Activated CD8-positive, alpha-beta memory T cell treated with anti-CD3 and anti-CD28 coated beads, Interleukin-2, amount 50 U/mL, for 4 hours (primary cell): Measurements from ENCODE around the gene DIS3L2.

Experiments used
- DNase-seq: peaks from one replicate; pipeline ENCODE4 v3.0.0-alpha.2; 2020

Gene DIS3L2

DNA sequence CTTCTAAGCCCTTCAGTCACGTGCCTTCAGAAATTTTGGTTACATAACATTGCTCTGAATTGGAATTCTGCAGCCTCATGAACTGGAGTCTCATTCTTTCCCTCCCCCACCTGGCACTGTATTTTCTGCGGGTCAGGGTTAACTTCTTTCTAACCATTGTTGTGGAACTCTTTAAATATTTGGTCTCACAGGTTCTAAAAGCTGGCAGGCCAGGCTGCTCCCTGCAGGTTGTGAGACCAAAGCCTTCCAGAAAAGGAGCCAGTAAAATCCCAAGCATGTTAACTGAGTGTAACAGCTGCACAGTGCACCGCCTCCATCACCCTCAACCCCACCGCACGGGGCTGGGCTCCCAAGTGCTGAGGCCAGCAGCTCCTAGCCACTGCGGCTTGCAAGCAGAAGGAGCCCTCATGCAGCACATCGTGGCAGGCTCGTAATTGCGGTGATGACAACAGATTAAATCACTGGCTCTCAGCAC lies 243.0 kb downstream of the DIS3L2 start:
- DNase-seq: no peak

DNA sequence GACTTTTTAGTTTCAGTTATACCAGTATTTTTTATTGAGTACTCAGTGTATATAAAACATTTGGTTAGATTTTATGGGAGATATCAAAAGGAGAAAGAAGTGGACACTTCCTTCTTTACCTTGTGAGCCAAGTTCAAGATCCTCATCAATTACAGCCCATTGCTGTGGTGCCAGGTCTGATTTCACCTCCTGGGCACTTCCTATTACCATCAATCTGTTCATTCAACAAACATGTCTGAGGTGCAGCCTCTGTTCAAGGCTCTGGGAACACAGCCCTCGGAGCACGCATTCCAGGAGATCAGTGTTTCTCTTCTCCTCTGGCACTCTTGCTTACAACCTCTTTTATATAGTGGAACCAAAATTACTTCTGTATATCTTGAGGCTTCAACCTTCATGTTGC lies 245.7 kb downstream of the DIS3L2 start:
- DNase-seq: no peak

DNA sequence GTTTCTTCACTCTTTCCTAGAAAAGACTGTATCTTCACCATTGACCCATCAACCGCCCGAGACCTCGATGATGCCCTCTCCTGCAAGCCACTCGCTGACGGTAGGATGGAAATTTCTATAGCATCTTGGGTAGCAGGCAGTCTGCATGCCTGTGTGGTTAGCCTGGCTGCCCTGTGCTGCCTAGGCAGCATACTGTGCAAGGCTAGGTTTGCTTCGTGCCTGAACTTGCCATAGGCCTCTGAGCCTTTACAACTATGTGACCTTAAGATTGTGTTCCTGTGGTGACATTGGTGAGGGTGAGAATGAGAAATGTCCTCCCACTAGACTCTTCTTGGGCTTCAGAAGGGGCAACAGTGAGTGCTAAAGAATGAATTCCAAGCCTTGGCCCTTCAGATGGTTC lies 248.8 kb downstream of the DIS3L2 start:
- no peak for DNase-seq

DNA sequence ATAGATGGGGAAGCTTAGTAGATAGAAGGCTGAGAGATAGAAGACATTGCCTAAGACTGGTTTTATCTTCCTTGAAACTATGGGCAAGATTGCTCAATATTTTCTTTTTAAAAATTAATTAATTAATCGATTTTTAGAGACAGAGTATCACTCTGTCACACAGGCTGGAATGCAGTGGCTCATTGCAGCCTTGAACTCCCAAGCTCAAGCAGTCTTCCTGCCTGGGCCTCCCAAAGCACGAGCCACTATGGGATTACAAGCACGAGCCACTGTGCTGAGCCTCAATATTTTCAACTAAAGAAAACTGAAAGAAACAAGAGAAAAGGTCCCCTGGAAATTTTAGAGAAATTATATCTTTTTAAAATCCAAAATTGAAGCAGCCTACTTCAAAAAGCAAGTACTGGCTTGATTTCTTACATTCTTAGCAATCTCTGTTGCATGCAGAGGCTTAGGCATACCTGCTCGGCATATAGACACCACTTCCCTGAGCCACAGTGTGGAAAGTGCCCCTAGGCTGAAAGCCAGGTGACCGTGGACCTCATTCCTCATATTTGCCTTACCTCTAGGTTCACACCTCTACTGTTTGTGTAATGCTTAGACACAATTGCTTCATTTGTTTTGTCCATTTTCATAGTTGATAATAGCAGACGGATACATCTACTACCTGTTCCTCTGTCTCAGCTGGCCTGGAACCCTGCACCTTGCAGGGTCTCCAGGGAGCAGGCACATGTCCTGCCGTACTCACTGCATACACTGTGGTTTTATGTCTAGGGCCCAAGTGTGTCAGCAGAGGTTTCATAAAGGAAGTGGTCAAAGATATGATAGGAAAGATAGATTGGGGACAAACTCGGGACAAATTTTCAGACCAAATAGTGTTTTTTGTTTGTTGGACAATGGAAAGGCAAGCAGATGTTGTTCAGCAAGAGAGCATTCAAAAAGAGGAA lies 250.5 kb downstream of the DIS3L2 start:
- DNase-seq: no peak

DNA sequence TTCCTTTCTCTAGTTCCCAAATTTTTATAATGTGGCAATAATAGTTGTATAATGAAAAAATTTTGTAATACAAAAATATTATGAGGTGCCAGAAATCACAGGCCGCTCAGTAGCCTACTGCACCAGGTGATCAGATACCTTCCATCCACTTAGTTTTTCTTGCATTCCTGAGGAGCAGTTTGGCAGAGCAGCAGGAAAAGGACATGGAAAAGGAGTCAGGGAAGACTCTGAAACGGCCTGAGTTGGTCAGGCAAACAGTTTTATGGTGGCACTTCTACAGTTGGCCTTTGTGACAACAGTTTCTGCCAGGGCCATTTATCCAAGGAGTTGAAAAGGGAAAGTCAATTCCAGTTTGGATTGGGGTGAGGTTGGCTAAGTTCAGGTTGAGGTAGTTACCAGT lies 251.7 kb downstream of the DIS3L2 start:
- no peak for DNase-seq

- no peak for DNase-seq
These were observed 252.5 kb downstream of the DIS3L2 start for GRCh38 chr2:232214053-232214452.

DNA sequence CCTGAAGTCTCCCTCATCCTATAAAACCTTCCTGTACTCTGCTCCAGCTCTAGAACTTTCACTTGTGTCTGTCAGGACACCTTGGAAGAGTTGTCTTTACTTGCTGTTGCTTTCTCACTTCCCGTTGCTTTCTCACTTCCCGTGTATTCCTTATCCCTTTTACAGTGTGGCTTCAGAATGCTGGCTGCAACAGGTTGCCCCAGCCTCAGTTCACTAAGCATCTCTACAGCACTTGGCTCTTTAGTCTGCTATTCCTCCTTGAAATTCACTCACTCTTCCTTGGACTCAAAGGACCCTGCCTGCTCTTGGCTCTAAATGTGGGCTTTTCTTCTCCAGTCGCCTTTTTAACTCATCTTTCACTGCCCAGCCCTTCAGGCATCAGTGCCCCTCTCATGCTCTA lies 254.5 kb downstream of the DIS3L2 start:
- no peak for DNase-seq

DNA sequence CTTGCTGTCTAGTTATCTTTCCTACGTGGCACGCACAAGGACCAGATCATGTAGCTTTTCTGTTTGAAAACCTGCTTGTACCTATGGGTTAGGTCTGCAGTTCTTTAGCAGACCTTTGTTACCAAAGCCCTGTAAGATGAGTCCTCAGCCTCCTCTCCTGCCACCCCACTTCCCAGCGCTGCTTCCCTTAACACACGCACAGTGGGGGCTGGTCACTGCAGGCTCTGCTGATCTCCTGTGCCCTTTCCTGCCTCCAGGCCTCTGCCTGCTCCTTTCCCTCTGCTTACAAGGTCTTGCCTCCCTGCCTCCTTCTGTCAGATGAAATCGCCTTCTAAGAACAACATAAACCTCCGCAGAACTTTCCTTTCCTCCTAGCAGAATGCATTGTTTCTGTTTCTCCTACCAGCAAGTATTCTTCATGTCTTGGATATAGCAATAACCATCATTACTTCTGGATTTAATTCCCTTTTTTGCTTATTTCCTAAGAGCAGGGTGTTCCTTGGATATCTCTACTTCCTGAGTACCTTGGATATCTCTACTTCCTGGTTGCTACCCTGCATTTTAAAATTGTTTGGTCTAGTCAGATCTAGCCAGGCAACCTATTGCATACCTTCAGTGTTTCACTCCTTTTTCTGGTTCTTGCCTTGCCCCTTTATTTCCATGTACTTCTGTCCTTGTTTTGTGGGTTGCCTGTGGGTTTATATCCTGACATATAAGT lies 257.4 kb downstream of the DIS3L2 start:
- no peak for DNase-seq

DNA sequence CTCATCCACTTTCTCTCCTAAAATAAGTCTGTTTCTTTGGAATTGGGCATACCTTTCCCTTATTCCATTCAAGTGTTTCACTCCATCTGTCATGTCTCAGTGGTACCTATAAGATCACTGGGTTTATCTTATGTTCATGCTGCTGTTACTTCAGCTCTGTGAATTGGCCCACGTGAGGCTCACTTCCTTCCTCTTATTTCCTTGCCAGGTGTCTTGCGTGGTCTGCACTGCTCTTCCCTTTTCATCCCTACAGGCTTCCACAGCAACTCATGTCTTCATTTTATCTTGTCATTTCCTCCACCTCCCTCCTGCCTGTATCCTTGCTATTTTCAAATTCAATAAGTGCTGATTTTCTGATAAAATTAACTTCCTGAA lies 258.0 kb downstream of the DIS3L2 start:
- no peak for DNase-seq

GRCh38 chr2:232219932-232220331 lies 258.4 kb downstream of the DIS3L2 start:
- DNase-seq: no peak

DNA sequence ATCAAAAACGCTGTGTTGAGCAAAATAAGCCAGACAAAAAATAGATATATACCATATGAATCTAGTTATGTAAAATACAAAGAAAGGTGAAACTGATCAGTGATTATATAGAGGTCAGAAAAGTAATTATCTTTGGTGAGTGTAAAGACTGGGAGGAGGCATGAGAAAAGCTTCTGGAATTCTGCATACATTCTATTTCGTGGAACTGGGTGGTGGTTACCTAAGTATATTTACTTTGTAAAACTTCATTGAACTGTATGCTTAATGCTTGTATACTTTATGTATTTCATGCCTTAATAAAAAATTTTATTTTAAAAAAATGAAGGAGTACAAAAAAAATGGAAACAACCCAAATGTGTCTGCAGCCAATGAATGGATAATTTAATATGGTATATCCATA lies 263.9 kb downstream of the DIS3L2 start:
- no peak for DNase-seq

- DNase-seq: no peak
These were observed 264.4 kb downstream of the DIS3L2 start for GRCh38 chr2:232225895-232226294.

- no peak for DNase-seq
These were observed 266.8 kb downstream of the DIS3L2 start for GRCh38 chr2:232228332-232228731.

- no peak for DNase-seq
These were observed 267.7 kb downstream of the DIS3L2 start for GRCh38 chr2:232228971-232229894.

DNA sequence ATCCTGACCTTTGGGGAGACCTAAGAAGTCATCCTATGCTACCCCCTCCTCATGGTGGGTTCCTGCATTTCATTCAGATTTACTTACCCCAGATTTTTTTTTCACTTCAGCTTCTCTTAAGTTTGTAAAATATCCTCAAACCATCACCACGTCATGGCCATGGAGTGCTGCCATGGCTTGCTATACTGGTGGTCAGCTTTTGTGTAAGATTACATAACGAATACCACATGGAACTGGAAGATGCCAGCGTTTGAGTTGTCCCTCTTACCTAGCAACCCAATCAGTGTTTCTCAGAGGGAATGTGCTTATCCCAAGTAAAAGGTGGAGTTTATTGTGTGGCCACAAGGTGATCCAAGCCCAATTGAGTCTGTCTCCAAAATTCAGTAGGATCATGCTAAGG lies 268.4 kb downstream of the DIS3L2 start:
- DNase-seq: no peak

DNA sequence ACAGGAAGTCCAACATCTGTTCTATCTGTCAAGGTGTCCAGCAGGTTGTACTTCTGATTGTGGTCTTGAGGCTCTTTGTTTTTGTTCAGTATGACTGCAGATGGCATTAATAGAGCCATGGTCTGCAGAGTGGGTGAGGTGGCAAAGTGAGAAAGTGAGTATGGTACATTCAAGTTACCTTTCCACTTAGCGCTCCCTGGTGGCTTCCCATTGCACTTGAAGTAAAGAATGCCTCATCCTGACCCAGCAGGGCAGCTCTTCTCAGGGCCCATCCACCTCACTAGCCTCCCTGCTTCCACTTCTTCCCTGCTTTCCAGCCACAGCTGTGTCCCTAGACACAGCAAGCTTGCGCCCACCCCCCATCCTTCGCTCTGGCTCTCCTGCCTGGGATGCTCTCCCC lies 269.0 kb downstream of the DIS3L2 start:
- no peak for DNase-seq

GRCh38 chr2:232231554-232231953 lies 270.0 kb downstream of the DIS3L2 start:
- DNase-seq: no peak

- DNase-seq: no peak
These were observed 271.4 kb downstream of the DIS3L2 start for GRCh38 chr2:232232915-232233314.

DNA sequence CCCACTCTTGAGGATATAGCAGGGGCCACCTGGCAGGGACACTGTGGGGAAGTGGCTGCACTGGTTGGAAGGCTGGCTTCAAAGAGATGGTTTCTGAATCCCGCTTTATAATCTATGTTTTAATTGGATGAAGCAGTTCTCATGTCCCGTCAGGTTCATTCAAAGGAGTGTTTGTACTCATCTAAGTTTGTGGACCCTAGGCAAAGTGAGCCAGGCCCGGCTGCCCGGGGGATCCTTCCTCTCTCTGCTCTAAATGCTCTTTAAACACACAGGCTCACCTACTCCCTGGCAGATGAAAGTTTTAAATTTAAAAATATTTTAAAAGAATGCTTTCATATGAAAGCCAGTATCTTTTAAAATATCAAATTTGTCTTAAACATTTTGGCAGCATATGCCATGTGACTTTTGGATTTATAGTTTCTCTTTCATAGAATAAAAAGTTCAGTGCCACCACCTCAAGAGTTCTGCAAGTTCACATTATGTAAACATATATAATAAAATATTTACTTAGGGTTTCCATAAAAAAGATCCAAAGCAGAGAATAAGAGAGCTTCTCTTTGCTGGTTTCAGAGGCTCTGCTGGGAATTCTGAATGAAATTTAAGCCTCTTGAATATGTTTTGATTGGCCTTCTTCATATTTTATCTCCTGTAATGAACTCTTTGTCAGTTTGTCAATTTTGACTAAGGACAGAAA lies 273.6 kb downstream of the DIS3L2 start:
- no peak for DNase-seq

DNA sequence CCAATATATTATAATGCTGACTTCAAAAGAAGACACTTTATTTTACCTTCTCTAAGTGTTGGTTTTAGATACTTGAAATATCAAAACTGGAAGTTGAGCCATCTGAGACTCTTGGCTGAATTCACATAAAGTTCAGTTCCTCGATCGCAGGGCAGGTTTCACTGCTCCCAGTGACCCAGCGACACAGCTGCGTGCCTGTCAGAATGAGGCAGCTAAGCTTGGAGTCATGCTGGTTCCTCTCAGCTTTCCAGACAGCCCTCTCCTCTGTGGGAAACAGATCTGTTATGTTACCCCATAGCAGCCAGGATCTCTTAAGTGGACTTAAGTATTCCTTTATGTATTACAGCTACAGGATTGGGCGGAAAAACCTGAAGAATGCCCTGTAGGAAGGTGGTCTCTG lies 274.2 kb downstream of the DIS3L2 start:
- DNase-seq: no peak

DNA sequence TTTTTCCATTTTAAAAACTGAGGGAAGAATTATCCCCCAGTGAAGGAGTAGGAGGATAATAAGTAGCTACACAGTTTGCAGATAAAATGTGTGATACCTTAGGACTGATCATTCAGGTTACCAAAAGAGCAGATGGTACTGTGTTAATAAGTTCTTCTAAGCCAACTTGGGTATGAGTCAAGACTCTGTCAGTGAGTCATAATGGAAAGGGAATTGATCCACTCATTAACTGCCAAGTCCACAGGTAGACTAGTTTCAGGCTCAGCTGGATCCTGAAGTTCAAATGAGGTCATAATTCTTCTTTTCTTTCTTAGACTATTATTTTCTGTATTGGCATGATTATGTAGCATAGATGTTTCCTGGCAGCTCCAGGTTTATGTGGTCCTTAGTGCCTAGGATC lies 274.7 kb downstream of the DIS3L2 start:
- DNase-seq: no peak

DNA sequence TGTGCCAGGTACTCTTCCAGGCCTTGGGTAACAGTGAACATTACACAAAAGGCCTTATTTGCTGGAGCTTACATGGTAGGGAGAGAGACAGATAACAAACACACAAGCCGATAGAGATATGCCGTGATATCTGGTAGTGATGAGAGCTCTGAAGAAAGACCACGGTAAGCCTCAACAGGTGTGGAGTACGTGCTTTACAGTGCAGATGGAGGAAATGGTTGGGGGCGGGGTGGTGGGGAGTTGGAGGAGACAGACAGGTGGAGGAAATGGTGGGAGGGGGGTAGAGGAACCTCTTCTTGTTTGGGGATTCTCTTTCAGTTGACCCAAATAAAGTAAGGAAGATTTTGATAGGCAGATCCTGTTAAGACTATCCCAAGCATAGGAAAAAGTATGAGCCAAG lies 276.0 kb downstream of the DIS3L2 start:
- DNase-seq: no peak
